GM12892 (cell line): ENCODE results near the gene REPS2.
"Not testable (repeated sequence)": the region's sequence is repeated elsewhere in the genome, so short reads cannot be mapped to it uniquely, and the experiment has no call there.

ENCODE experiments used
- POLR2AphosphoS5 ChIP-seq: IDR thresholded peaks from 2 replicates; pipeline ENCODE4 v1.6.1; 2011; ENCODE audit warnings: low read depth, low read length, control low read depth
- TAF1 ChIP-seq: IDR thresholded peaks from 2 replicates; pipeline ENCODE4 v1.6.1; 2011; ENCODE audit warnings: low read depth, mild to moderate bottlenecking, control low read depth, low read length, borderline replicate concordance

DNA sequence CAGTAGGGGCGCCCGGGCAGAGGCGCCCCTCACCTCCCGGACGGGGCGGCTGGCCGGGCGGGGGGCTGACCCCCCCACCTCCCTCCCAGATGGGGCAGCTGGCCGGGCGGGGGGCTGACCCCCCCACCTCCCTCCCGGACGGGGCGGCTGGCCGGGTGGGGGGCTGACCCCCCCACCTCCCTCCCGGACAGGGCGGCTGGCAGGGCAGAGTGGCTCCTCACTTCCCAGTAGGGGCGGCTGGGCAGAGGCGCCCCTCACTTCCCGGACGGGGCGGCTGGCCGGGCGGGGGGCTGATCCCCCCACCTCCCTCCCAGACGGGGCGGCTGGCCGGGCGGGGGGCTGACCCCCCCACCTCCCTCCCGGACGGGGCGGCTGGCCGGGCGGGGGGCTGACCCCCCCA lies 18.5 kb downstream of the REPS2 start:
- not testable (repeated sequence) for TF ChIP-seq POLR2AphosphoS5, TAF1
